ENCODE results near the gene UGT1A9.

DNA sequence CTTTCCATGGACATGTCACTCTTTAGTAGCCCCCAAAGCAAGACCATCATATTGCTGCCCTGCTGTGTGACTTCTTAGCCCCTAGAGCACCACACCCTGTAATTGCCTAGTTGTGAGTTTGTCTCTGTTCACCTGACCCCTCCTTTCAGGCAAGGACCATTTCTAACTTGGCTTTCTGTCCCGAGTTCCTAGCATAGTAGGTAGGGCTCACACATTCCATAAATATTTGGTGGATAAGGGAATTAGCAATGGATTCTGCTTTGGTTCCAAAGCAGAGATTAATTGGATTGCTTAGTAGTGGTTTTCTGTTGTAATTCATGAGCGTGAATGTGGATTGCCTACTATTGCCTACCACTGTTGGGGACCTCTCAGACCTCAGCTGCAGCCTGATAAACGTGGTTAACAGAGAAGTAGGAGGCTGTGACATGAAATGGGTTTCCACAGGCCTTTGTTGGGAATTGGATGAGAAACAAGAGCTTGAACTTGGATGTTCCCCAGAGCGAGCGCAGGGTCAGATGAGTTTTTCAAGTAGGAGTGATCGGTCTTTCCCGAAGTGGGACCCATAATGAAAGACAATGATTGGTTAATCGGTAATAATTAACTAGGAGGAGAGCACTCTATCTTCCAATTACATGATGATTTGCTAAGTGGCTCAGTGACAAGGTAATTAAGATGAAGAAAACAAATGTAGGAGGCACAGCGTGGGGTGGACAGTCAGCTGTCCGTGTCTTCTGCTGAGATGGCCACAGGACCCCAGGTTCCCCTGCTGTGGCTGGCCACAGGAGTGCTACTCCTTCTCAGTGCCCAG, 75.0 kb downstream of the UGT1A9 start:
- TF ChIP-seq GATA3 (IDR thresholded peaks at IDR 0.05; ENCODE audit: low read depth, low read length), result no peak
- TF ChIP-seq GATA2 (IDR thresholded peaks at IDR 0.05; ENCODE audit: low read depth, low read length), result no peak

All from SH-SY5Y (cell line).